Vagina (tissue), 2 donors: ENCODE results near the gene CACNB1. TPM values are rescaled to one million over a fixed set of nuclear protein-coding genes. Genes with fewer than 3 reads are reported as not detected.

ENCODE experiments used
- DNase-seq, 2 donors: peaks; one replicate each; pipeline ENCODE4 v3.0.0-alpha.2; 2017; ENCODE audit errors: extremely low spot score in 2 of 2
- H3K27ac ChIP-seq: fragments of 200-600 bp; sonication (generic); one replicate; pipeline ENCODE4 v1.5.1; 2019
- H3K27me3 ChIP-seq: fragments of 200-600 bp; sonication (generic); one replicate; pipeline ENCODE4 v1.5.1; 2019
- H3K36me3 ChIP-seq, 2 donors: fragments of 200-600 bp; sonication (generic); one replicate each; pipeline ENCODE4 v1.5.1; 2017 to 2019
- H3K4me1 ChIP-seq: fragments of 200-600 bp; sonication (generic); one replicate; pipeline ENCODE4 v1.5.1; 2019
- H3K4me3 ChIP-seq, 2 donors: fragments of 200-600 bp; sonication (generic); 1 replicate in 1 of 2; 2 replicates in 1 of 2; pipeline ENCODE4 v1.5.1; 2016 to 2019
- H3K9me3 ChIP-seq: fragments of 200-600 bp; sonication (generic); one replicate; pipeline ENCODE4 v1.5.1; 2019
- CTCF ChIP-seq, 3 experiments: fragments of 450-650 bp in 2 of 3; fragments of 200-600 bp in 1 of 3; sonication (generic) in 1 of 3; IDR thresholded peaks; one replicate each; pipeline ENCODE4 v1.5.1; 2017 to 2019; ENCODE audit warnings: antibody characterized with exemption in 3 of 3, mild to moderate bottlenecking in 2 of 3, moderate library complexity in 2 of 3
- POLR2A ChIP-seq, 2 donors: fragments of 450-650 bp; IDR thresholded peaks; one replicate each; pipeline ENCODE4 v1.6.1; 2017; ENCODE audit warnings: antibody characterized with exemption in 2 of 2, mild to moderate bottlenecking in 2 of 2, moderate library complexity in 2 of 2
- POLR2AphosphoS5 ChIP-seq, 2 donors: sonication (generic); formaldehyde crosslinking; IDR thresholded peaks; one replicate each; pipeline ENCODE4 v1.9.0; 2017; ENCODE audit warnings: antibody characterized with exemption in 2 of 2, mild to moderate bottlenecking in 2 of 2, low read depth in 1 of 2; ENCODE audit not compliant: insufficient read depth in 1 of 2
- intact Hi-C: fragments of 100-400 bp; cut with DNase I; formaldehyde crosslinking; loops from one replicate; pipeline ENCODE4 v1.15.1; 2023
- total RNA-seq: library from RNA; depleted of rRNA; stranded (reverse); fragments of >200 nt; gene quantifications from one replicate; pipeline ENCODE4 v1.2.3, GENCODE V29; 2016

Gene CACNB1
- total RNA-seq, 1 donor from 2014 or later: 8.3 TPM

GRCh38 chr17:39178536-39178935, 18.9 kb downstream of the CACNB1 start:
- intact Hi-C loops: no loop called here
- peak overlapping the region; percentile 33 for H3K27ac ChIP-seq
- no peak for DNase-seq
- TF ChIP-seq CTCF (IDR thresholded peaks at IDR 0.05): no peak
- peak in 1 of 2 donors; percentile 51 for TF ChIP-seq POLR2AphosphoS5 (IDR thresholded peaks at IDR 0.05; ENCODE audit: insufficient read depth in 1 of 2, low read depth in 1 of 2)
- no peaks in the 10 kb centered on the region for H3K4me1 ChIP-seq
- H3K9me3 ChIP-seq: no peaks in the 10 kb centered on the region
- H3K4me3 ChIP-seq: no peak overlapping the region
- H3K36me3 ChIP-seq: peaks cover 0 to 24% of the 10 kb centered on the region in 2 donors
- no peaks in the 10 kb centered on the region for H3K27me3 ChIP-seq

- intact Hi-C loops: no loop called here
- TF ChIP-seq POLR2AphosphoS5 (IDR thresholded peaks at IDR 0.05; ENCODE audit: insufficient read depth in 1 of 2, low read depth in 1 of 2) (no peak), POLR2A (IDR thresholded peaks at IDR 0.05) (no peak), CTCF (IDR thresholded peaks at IDR 0.05) (no peak)
- Histone ChIP-seq H3K27me3 (no peaks in the 10 kb centered on the region), H3K27ac (no peak overlapping the region), H3K36me3 (peaks cover 0 to 16% of the 10 kb centered on the region in 2 donors), H3K9me3 (no peaks in the 10 kb centered on the region), H3K4me3 (no peak overlapping the region), H3K4me1 (no peaks in the 10 kb centered on the region)
- no peak for DNase-seq
These were observed 20.2 kb downstream of the CACNB1 start for GRCh38 chr17:39177256-39177655.

DNA sequence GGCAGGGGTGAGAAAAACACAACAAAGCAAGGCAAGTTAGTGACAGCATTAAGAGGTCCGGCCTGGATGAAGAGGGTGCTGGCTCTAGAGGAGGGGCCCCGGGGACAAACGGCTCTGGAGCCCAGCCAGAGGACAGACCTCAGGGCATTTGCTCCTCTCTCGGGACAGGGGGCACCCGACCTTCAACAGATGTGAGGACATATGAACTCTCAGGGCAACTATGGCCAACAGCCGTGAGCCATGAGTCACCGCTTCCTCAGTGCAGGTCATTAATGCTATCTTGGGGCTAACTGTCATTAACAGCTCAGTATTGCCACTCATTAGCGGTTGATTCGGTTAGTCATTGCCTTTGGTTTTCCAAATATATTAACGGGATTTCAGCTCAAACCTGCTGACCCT, 21.8 kb downstream of the CACNB1 start:
- no peak for TF ChIP-seq POLR2AphosphoS5 (IDR thresholded peaks at IDR 0.05; ENCODE audit: insufficient read depth in 1 of 2, low read depth in 1 of 2)
- no peak for TF ChIP-seq POLR2A (IDR thresholded peaks at IDR 0.05)
- no peak for TF ChIP-seq CTCF (IDR thresholded peaks at IDR 0.05)
- no peaks in the 10 kb centered on the region for H3K4me1 ChIP-seq
- no peak for DNase-seq
- intact Hi-C loops: no loop called here
- H3K27ac ChIP-seq: no peak overlapping the region
- H3K9me3 ChIP-seq: no peaks in the 10 kb centered on the region
- H3K4me3 ChIP-seq: no peak overlapping the region
- H3K36me3 ChIP-seq: peaks cover 0 to 11% of the 10 kb centered on the region in 2 donors
- H3K27me3 ChIP-seq: no peaks in the 10 kb centered on the region

DNA sequence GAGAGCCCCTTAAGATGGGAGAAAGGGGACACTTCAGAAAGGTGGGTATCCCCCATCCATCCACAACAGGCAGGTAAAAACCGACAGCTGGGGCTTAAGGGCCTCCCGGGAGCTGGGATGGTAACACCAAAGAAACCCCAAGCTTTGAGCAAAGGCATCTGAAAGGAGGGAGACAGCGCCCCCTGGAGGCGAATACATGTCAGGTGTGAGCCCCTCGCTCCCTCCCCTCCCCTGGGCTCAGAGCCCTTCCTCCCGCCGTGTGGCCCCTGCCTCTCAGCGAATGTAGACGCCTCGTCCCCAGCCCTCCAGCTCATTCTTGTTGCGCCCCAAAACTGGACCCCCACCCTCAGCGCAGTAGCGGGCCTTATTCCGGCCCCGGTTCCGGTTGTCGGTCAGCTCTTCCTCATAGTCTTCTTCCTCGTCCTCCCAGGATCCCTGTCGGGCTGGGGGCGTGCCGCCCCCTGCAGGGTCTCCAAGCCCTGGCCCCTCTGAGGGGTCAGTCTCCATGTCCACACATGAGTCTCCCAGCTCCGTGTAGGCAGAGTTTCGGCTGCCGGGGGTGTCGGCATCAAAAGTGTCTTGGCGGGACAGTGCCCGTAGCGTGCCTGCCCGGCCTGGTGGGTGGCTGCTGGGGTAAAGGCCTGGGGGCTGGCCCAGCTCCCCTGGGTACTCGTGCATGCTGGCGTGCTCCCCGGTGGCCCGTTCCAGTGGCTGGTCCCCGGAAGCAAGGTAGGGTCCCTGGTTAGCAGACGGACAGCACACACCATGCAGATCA, 22.4 kb downstream of the CACNB1 start:
- TF ChIP-seq POLR2A (IDR thresholded peaks at IDR 0.05) (no peak), CTCF (IDR thresholded peaks at IDR 0.05) (peak; percentile 41 to 79 (median 71))
- H3K36me3 ChIP-seq: peaks cover 0 to 11% of the 10 kb centered on the region in 2 donors
- intact Hi-C loops: no loop called here
- H3K4me3 ChIP-seq: no peak overlapping the region
- H3K4me1 ChIP-seq: no peaks in the 10 kb centered on the region
- H3K27me3 ChIP-seq: no peaks in the 10 kb centered on the region
- DNase-seq: no peak
- H3K9me3 ChIP-seq: no peaks in the 10 kb centered on the region
- H3K27ac ChIP-seq: no peak overlapping the region

GRCh38 chr17:39173526-39174274, 23.8 kb downstream of the CACNB1 start:
- no peak for DNase-seq
- intact Hi-C loops: no loop called here
- Histone ChIP-seq H3K27ac (no peak overlapping the region), H3K9me3 (no peaks in the 10 kb centered on the region), H3K4me1 (no peaks in the 10 kb centered on the region), H3K36me3 (peaks cover 0 to 11% of the 10 kb centered on the region in 2 donors), H3K27me3 (no peaks in the 10 kb centered on the region), H3K4me3 (no peak overlapping the region)
- TF ChIP-seq POLR2A (IDR thresholded peaks at IDR 0.05) (no peak), POLR2AphosphoS5 (IDR thresholded peaks at IDR 0.05; ENCODE audit: insufficient read depth in 1 of 2, low read depth in 1 of 2) (no peak), CTCF (IDR thresholded peaks at IDR 0.05) (no peak)
